Stimulated activated CD4-positive, alpha-beta T cell treated with anti-CD3 and anti-CD28 coated beads, TNF-alpha, amount 100 ng/mL, for 1 hour (primary cell): ENCODE measurements around the gene MYO9A.
"Not testable (repeated sequence)": the region's sequence is repeated elsewhere in the genome, so short reads cannot be mapped to it uniquely, and the experiment has no call there.

ENCODE experiments used
- DNase-seq, 3 donors: peaks; one replicate each; pipeline ENCODE4 v3.0.0-alpha.2; 2020; ENCODE audit warnings: low read depth in 3 of 3, low spot score in 1 of 3

MYO9A gene

GRCh38 chr15:72099155-72099554 lies 18.8 kb downstream of the MYO9A start:
- no peak for DNase-seq

DNA sequence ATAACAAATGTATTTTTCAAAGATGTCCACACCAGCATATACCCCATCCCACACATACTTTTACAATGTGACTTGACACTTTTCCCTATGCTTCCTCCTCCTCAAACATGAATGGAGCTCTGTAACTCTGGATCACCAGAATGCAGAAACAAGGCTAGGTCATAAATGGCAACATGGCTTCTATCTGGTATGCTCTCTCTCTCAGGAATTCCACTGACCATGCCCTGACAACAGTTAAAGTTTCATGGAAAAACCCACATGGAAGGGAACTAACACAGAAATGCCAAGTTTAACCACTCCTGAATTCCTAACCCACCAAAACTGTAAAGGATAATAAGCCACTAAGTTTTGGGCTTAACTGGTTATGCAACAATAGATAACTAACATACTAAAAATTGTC lies 19.9 kb downstream of the MYO9A start:
- no peak for DNase-seq

DNA sequence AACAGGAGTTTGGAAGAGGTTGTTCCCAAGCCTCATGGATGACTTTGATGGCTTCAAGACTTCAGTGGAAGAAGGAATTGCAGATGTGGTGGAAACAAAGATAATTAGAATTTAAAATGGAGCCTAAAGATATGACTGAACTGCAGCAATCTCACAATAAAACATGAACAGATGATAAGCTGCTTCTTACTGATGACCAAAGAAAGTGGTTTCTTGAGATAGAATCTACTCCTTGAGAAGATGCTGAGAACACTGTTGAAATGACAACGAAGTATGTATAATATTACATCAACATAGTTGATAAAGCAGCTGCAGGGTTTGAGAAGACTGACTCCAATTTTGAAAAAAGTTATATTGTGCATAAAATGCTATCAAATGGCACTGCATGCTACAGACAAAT lies 21.2 kb downstream of the MYO9A start:
- DNase-seq, result no peak

GRCh38 chr15:72092691-72093090 lies 25.3 kb downstream of the MYO9A start:
- no peak for DNase-seq

GRCh38 chr15:72092006-72092405 lies 25.9 kb downstream of the MYO9A start:
- no peak for DNase-seq

DNA sequence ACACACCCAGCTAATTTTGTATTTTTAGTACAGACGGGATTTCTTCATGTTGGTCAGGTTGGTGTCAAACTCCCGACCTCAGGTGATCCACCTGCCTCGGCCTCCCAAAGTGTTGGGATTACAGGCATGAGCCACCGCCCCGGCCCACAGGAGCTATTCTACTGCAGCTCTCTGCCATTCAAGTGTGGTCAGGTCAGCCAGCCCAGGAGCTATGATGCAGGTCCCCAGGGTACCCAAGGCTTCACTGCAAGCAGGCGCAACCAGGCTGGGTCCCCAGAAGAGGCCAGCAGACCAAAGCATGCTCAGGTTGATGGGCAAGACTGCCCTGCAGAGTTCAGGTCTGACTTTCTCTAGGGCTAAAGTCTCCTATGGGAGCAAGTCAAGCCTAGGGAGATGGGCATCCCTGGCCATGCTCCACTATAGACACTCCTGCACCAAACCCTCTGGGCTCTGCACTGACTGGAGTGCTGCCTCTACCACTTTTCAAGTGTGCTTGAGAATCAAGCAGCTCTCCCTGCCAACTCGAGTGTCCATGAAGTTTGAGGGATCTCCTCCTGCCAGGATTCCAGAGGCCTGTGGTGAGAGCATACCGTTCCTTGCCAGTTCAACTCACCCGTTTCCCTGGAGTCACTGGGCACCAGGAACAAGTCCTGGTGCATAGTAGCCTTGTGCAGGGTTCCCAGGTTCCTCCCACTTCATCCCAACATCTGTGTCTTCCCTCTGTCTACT lies 30.9 kb downstream of the MYO9A start:
- no peak for DNase-seq

- no peak for DNase-seq
These were observed 31.8 kb downstream of the MYO9A start for GRCh38 chr15:72086010-72086697.

- DNase-seq, result no peak
These were observed 35.8 kb downstream of the MYO9A start for GRCh38 chr15:72082176-72082575.

GRCh38 chr15:72078887-72079286 lies 39.1 kb downstream of the MYO9A start:
- DNase-seq, result no peak

- DNase-seq, result no peak
These were observed 40.0 kb downstream of the MYO9A start for GRCh38 chr15:72077950-72078349.

GRCh38 chr15:72074335-72075060 lies 43.5 kb downstream of the MYO9A start:
- no peak for DNase-seq

DNA sequence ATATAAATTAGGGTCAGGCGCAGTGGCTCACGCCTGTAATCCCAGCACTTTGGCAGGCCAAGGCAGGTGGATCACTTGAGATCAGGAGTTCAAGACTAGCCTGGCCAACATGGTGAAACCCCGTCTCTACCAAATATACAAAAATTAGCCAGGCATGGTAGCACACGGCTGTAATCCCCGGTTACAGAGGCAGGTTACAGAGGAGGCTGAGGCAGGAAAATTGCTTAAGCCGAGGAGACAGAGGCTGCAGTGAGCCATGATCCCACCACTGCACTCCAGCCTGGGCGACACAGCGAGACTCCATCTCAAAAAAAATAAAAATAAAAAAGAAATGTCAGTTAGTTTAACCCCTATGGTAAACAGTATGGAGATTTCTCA lies 46.5 kb downstream of the MYO9A start:
- DNase-seq, result not testable (repeated sequence)

DNA sequence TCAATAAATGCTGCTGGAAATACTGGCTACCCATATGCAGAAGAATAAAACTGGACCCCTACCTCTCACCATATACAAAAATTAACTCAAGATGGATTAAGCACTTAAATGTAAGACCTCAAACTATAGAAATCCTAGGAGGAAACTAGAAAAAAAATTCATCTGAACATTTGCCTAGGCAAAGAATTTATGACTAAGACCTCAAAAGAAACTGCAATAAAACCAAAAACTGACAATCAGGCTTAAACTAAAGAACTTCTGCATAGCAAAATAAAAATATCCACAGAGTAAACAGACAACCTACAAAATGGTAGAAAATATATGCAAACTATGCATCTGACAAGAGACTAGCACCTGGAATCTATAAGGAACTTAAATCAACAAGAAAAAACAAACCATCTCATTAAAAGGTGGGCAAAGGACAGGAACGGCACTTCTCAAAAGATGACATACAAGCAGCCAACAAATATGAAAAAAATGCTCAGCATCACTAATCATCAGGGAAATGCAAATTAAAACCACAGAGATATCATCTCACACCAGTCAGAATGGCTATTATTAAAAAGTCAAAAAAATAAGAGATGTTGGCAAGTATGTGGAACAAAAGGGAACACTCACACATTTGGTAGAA lies 47.0 kb downstream of the MYO9A start:
- no peak for DNase-seq

DNA sequence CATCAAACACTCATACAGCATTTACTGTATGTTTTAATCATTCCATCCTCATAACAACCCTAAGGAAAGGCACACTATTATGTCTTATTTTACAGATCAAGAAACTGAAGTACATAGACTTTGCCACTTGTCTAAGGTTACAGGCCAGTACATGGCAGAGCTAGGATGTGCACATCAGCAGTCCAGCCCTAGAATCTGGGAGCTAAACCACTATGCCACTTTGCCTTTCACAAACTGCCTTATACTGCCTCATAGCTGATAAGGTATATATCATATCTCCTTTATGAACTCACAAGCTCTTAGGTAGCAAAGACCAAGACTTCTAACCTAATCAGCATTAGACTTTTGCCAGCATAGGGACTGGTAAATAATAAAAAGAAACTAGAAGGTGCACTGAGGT lies 49.1 kb downstream of the MYO9A start:
- no peak for DNase-seq

DNA sequence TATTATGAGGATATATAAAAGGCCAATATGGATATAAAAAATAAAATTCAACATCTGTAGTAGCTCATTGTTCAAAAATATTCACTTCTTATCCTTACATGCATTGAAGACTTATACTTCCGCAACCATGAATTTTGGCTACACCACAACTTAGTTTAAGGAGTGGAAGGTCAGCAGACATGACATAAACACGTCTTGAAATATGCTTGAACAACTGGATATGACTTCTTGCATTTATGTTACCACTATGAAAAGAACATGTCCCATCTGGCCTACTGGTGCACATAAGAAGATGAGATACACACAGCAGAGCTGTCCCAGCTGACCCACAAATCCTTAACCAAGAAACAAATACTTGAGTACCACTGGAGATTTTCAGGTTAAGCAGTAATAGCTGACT lies 52.1 kb downstream of the MYO9A start:
- DNase-seq, result no peak

GRCh38 chr15:72063186-72063585 lies 54.8 kb downstream of the MYO9A start:
- DNase-seq, result no peak

DNA sequence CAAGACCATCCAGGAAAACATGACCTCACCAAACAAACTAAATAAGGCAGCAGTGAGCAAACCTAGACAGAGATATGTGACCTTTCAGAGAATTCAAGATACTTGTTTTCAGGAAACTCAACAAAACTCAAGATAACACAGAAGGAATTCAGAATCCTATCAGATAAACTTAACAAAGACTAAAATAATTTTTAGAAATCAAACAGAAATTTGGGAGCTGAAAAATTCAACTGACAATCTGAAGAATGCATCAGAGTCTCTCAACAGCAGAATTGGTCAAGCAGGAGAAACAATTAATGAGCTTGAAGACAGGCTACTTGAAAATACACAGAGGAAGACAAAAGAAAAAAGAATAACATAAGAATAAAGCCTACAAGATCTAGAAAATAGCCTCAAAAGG lies 55.6 kb downstream of the MYO9A start:
- no peak for DNase-seq

DNA sequence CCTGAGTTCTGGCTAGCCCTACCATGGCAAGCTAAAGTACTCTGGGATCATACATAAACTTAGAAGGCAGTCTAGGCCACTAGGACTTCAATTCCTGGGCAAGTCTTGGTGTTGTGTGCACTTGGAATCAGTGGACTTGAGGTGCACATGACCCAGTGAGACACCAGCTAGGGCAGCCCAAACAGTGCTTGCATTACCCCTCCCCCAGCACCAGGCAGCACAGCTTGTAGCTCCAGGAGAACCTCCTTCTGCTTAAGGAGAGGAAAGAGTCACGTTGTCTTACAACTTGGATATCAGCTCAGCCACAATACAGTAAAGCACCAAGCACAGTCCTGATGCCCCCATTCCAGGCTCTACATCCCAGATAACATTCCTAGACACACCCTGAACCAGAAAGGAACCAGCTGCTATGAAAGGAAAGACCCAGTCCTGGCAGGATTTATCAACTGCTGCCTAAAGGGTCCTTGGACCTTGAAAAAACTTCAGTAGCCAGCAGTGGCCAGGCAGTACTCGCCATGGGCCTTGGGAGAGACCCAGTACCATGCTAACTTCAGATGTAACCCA lies 57.2 kb downstream of the MYO9A start:
- no peak for DNase-seq

- no peak for DNase-seq
These were observed 59.4 kb downstream of the MYO9A start for GRCh38 chr15:72058585-72058984.

GRCh38 chr15:72057548-72058091 lies 60.3 kb downstream of the MYO9A start:
- DNase-seq, result no peak

- DNase-seq, result not testable (repeated sequence)
These were observed 61.7 kb downstream of the MYO9A start for GRCh38 chr15:72056217-72056616.
